Panc1 (cell line): ENCODE measurements around the gene SLC35F1. TPM values are rescaled to one million over a fixed set of nuclear protein-coding genes. Genes with fewer than 3 reads are reported as not detected.

Experiments
- ATAC-seq: fragments of 200-7000 bp; cut with Tn5 transposase; 2 replicates; pipeline ENCODE4 v1.9.1; 2020; ENCODE audit warnings: mild to moderate bottlenecking, moderate library complexity
- BruUV-seq: library from RNA; stranded (reverse); fragments of 400-500 nt; replicated peaks from 2 replicates; lab custom pipeline; 2021; lab: Mats Ljungman, UMichigan
- CTCF ChIA-PET: fragments of 300-600 bp; sonication (Branson Sonifier 250); formaldehyde crosslinking; loops from one replicate; lab custom pipeline; 2022; ENCODE audit warnings: antibody characterized with exemption; lab: Charles Lee
- POLR2A ChIA-PET: fragments of 300-600 bp; sonication (Branson Sonifier 250); formaldehyde crosslinking; loops from one replicate; lab custom pipeline; 2022; ENCODE audit warnings: antibody characterized with exemption; lab: Charles Lee
- DNase-seq: peaks from one replicate; pipeline ENCODE4 v3.0.0-alpha.2; 2010; ENCODE audit warnings: low read depth, low spot score
- H3K27ac ChIP-seq: 2 replicates; pipeline ENCODE4 v1.5.1; 2011; ENCODE audit warnings: mild to moderate bottlenecking, low read length, inconsistent platforms
- H3K27me3 ChIP-seq: fragments of 200-500 bp; sonication (Bioruptor generic); 2 replicates; pipeline ENCODE4 v1.6.0; 2014; ENCODE audit warnings: low read length, inconsistent platforms; ENCODE audit not compliant: control insufficient read depth, insufficient read depth
- H3K36me3 ChIP-seq: fragments of 200-500 bp; sonication (Bioruptor generic); 2 replicates; pipeline ENCODE4 v1.5.1; 2014; ENCODE audit warnings: inconsistent platforms, mild to moderate bottlenecking, low read length, moderate library complexity; ENCODE audit not compliant: control insufficient read depth, insufficient read depth
- H3K4me1 ChIP-seq: 2 replicates; pipeline ENCODE4 v1.5.1; 2011; ENCODE audit warnings: inconsistent platforms, mild to moderate bottlenecking, low read length, moderate library complexity; ENCODE audit not compliant: control insufficient read depth, insufficient read depth
- H3K4me3 ChIP-seq, 2 experiments: 2 replicates each; pipeline ENCODE4 v1.5.1; 2011 to 2012; ENCODE audit warnings: low read depth in 2 of 2, low read length in 2 of 2, mild to moderate bottlenecking in 2 of 2, inconsistent platforms in 1 of 2, moderate library complexity in 1 of 2
- H3K9me3 ChIP-seq: fragments of 200-500 bp; sonication (Bioruptor generic); 2 replicates; pipeline ENCODE4 v1.5.1; 2014; ENCODE audit warnings: low read depth, mild to moderate bottlenecking, inconsistent platforms, low read length, moderate library complexity; ENCODE audit not compliant: control insufficient read depth, insufficient read depth
- CTCF ChIP-seq: fragments of 450-650 bp; IDR thresholded peaks from 2 replicates; pipeline ENCODE4 v1.5.1; 2017; ENCODE audit warnings: mild to moderate bottlenecking
- POLR2AphosphoS5 ChIP-seq: IDR thresholded peaks from 2 replicates; pipeline ENCODE4 v1.6.1; 2012; ENCODE audit warnings: mild to moderate bottlenecking, low read depth, low read length, moderate library complexity
- REST ChIP-seq, 2 experiments: IDR thresholded peaks; 2 replicates each; pipeline ENCODE4 v1.6.1; 2011 to 2012; ENCODE audit warnings: low read depth in 2 of 2, control low read depth in 1 of 2, low read length in 1 of 2, mild to moderate bottlenecking in 1 of 2, moderate library complexity in 1 of 2; ENCODE audit not compliant: insufficient read depth in 1 of 2
- SIN3A ChIP-seq: IDR thresholded peaks from 2 replicates; pipeline ENCODE4 v1.6.1; 2012; ENCODE audit warnings: low read depth, mild to moderate bottlenecking, low read length, moderate library complexity, borderline replicate concordance; ENCODE audit not compliant: insufficient read depth
- TCF7L2 ChIP-seq: IDR thresholded peaks from 2 replicates; pipeline ENCODE4 v1.6.1; 2011; ENCODE audit warnings: mild to moderate bottlenecking, low read depth, low read length, inconsistent platforms
- in situ Hi-C: cut with HindIII; loops from 2 replicates; pipeline ENCODE4 v1.10.0; 2016; ENCODE audit warnings: low sequenced_read_pairs, low pct_unique_long_range_greater_than_20kb
- intact Hi-C: fragments of 100-400 bp; cut with micrococcal nuclease; formaldehyde crosslinking; loops from one replicate; pipeline ENCODE4 v1.10.0; 2022; ENCODE audit not compliant: unreplicated experiment
- total RNA-seq: library from RNA; stranded (reverse); gene quantifications from one replicate; pipeline ENCODE4 v1.2.1, GENCODE V29; 2021; ENCODE audit not compliant: unreplicated experiment

The SLC35F1 gene
- total RNA-seq, 1 experiment from 2014 or later: not detected

DNA sequence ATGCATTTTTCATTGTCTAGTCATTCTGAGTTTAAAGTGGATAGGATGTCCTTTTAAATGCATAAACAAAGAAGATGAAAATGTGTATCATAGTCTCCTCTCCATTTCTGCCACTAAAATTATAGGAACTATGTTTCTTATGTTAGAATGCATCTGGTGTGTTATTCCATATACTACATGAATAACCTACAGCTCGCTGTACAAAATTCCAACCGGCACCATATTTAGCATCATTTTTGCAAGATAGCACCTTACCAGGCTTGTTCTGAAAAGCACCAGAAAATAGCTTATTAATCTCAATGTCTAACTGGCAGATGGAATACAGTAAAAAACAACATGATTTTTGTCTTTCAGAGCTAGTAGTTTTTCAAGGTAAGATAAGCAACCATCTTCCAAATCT is 241.5 kb downstream of the SLC35F1 start:
- no peak overlapping the region for H3K27ac ChIP-seq
- no peaks in the 10 kb centered on the region for H3K9me3 ChIP-seq
- CTCF ChIA-PET: no interaction called here
- DNase-seq (no peak), ATAC-seq (no peak)
- POLR2A ChIA-PET: no interaction called here
- no peak for TF ChIP-seq CTCF
- no peak for TF ChIP-seq REST (IDR thresholded peaks at IDR 0.05; ENCODE audit: insufficient read depth in 1 of 2, low read depth in 2 of 2, low read length in 1 of 2)
- no peak for TF ChIP-seq SIN3A
- no peak for TF ChIP-seq POLR2AphosphoS5
- TF ChIP-seq TCF7L2: no peak
- intact Hi-C loops (no loop called here), in situ Hi-C loops (no loop called here)
- H3K27me3 ChIP-seq: no peaks in the 10 kb centered on the region
- H3K4me3 ChIP-seq: no peak overlapping the region
- no TSS peak for BruUV-seq
- H3K36me3 ChIP-seq: no peaks in the 10 kb centered on the region
- no peaks in the 10 kb centered on the region for H3K4me1 ChIP-seq

- no peak overlapping the region for H3K27ac ChIP-seq
- in situ Hi-C loops: no loop called here
- ATAC-seq: no peak
These were observed 245.5 kb downstream of the SLC35F1 start for GRCh38 chr6:118152524-118152923.

More at GRCh38 chr6:118152524-118152923, 245.5 kb downstream of the SLC35F1 start:
- no peak for DNase-seq
- intact Hi-C loops: no loop called here
- CTCF ChIA-PET: no interaction called here
- Histone ChIP-seq H3K27me3 (no peaks in the 10 kb centered on the region), H3K9me3 (no peaks in the 10 kb centered on the region), H3K4me1 (no peaks in the 10 kb centered on the region), H3K4me3 (no peak overlapping the region), H3K36me3 (no peaks in the 10 kb centered on the region)
- no TSS peak for BruUV-seq
- POLR2A ChIA-PET: no interaction called here
- TF ChIP-seq CTCF: no peak
- TF ChIP-seq REST (IDR thresholded peaks at IDR 0.05; ENCODE audit: insufficient read depth in 1 of 2, low read depth in 2 of 2, low read length in 1 of 2): no peak
- no peak for TF ChIP-seq TCF7L2
